SIG-M5 (cell line): ENCODE measurements around the gene MYO3A.
"Not testable (repeated sequence)": the region's sequence is repeated elsewhere in the genome, so short reads cannot be mapped to it uniquely, and the experiment has no call there.

Experiments
- DNase-seq: peaks from one replicate; lab custom pipeline; 2025; lab: John Stamatoyannopoulos, UW

Gene MYO3A

DNA sequence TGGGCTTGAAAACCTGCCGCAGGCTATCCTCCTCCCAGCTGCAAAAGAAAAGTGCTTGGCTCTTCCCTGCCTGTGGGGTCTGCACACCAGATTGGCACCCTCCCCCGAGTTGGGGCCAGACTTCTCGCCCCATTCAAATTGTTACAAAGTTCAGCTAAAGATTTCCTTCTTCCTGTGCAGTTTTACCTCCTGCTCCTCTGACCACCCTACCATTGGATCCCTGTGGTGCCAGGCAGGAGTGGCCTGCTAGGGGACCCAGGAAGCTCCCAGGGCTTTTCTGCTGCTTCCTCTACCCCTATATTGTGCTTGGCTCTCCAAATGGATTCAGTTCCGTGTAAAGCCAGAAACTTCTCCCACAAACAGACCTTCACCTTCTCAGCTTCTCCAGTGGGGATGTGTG lies 147.4 kb downstream of the MYO3A start:
- DNase-seq = no peak

DNA sequence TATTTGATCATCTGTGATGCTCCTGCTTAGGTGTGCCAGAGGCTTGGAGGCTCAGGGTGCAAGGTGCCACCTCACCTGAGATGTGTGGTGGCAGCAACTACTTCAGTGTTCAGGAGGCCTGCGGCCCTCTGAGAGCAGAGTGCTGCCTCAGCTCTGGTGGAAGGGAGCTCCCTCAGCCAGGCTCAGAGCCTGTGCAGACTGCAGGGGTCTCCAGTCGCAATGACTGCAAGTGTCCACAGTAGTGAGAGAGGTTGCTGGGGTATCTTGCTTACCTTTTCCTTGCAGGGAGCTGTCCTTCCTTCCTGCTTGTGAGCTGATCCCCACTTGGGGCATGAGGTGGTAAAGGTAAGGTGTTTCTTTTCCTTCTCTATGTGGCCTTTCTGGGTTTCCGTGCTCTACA lies 151.5 kb downstream of the MYO3A start:
- DNase-seq = no peak

DNA sequence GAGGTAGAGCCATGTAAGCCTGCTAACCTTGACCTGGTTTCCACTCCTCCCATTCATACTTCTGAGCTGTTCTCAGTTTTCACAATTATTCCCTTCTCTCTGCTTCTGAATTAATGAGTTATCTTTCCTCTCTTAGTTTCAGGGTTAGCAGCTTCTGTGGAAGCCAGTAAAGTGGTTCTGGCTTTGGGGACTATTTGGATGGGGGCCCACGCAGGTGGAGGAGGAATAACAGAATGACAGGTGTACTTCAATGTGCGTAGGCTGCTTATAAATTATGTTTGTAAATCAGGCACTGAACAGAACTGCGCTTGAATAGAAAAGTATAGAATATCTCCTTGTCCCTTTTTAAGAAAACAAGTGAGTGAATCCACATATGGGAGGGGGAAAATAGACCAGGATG lies 153.6 kb downstream of the MYO3A start:
- no peak for DNase-seq

DNA sequence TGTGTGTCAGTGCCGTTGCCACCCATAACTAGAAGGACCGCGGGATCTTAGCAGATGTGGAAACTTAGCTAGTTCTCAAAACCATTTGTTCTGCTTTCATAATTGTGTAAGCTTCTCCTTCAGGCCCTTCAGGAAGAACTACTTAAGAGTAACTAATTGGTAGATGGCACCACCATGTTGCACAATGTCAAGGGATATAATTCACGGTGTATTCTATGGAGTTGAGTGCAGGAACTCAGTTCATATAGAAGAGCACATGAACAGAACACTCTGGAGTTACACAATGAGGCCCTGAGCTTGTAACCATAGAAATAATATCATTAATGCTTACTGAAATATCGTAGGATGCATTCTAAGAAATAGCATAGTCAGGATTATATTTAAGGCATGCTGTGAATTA lies 156.0 kb downstream of the MYO3A start:
- DNase-seq = no peak

DNA sequence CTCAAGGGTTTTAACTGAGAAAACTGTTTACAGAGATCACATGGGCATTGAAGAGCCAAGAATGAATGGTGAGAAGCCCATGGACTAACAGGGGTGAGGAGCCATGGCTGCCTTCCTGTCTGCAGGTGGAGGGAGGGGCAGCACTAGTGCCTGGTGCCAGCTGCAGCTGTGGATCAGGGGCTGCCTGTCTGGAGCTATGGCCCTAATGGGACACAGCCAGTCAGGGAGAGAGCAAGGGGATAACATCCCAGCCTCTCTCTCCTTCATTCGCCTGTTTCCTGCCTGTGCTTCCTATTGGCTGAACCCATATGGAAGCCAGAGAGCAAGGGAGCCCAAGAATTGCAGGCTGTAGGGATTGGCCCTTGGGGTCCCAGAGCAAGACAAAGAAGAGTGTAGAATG lies 156.7 kb downstream of the MYO3A start:
- no peak for DNase-seq

DNA sequence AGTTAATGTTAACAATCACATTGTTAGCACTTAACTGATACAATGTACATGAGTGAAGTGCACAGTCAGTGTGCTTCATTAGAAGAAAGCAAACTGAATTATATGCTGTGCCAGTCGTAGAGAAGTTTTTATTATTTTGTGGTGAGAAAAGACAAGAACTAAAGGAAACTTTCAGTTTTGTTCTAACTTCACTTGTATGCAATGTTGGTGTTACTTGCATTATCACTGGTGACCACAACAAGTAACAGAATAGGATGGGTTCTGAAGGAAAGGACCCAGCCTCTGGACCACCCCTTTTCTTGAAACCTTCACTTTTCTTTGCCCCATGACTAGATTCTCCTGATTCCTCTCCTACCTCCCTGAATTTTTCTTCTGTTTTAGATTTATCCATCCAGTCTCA lies 159.2 kb downstream of the MYO3A start:
- no peak for DNase-seq

DNA sequence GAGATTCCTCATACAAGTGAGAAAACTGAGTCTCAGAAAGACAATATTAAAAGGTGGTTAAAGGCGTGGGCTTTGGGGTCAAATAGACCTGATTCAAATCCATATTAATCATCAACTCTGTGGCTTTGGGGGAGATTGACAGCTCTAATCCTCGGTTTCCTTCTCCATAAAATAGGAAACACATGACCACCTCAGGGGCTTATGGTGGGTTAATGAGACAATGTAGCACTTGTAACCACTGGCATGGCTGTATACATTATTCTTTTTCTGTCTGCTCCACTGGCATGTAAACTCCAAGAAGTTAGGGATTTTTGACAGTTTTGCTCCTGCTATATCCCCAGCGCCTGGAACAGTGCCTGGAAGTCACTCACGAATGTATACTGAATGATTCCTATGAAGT lies 161.8 kb downstream of the MYO3A start:
- no peak for DNase-seq

DNA sequence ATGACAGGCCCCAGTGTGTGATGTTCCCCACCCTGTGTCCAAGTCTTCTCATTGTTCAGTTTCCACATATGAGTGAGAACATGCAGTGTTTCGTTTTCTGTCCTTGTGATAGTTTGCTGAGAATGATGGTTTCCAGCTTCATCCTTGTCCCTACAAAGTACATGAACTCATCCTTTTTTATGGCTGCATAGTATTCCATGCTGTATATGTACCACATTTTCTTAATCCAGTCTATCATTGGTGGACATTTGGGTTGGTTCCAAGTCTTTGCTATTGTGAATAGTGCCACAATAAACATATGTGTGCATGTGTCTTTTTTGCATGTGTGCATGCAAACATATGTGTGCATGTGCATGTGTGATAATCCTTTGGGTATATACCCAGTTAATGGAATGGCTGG lies 163.5 kb downstream of the MYO3A start:
- not testable (repeated sequence) for DNase-seq

DNA sequence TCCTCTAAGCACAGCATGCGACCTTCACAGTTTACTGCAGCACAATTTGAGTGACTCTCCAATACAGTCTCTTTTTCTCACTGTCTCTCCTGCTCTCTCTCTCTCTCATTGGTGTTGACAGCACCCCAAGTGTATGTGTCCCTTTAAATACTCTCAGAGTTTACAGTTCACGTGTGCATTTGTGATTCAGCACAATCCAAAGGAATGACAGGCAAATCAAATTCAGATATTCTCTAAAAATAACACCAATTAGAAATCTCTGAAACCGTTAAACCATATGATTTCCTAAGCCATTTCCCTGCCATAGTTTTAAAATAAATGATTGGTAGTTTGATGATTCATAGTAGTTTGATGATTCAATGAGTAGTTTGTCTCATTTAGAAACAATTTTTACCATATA lies 178.5 kb downstream of the MYO3A start:
- no peak for DNase-seq

DNA sequence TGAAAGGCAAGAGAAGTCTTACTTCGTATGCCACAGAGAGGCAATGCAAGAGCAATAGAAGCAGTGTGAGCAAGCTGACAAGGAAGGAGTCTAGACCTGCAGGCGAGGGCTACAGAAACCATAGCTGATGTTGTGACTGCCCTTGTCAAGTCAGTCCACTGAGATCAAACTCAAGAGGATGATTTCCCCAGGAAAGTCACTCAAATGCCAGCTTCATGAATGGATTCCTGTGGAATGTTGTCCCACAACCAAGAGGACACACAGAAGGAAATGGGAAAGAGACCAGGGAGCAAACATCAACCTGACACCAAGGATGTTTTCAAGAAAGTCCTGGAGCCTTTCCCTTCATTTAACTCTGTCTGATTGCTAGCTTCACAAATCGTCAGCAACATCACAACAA lies 204.6 kb downstream of the MYO3A start:
- no peak for DNase-seq

DNA sequence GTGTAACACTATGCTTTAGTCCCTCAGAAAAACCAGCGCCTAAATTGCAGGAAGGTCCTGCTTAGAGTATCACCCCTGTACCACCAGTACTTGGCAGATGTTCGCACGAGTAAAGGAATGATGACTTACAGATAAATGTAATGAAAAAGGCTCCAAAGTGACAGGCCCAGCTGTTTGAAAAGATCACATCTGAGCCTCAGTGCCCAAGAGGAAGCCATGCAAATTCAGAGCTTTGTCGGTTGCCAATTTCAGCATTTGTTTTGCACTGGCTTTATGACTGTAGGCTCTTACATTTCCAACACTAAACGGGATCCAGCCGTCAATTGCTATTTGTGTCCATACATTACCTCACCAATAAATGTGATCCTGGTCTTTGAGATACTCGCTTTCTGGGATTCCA lies 222.0 kb downstream of the MYO3A start:
- no peak for DNase-seq

DNA sequence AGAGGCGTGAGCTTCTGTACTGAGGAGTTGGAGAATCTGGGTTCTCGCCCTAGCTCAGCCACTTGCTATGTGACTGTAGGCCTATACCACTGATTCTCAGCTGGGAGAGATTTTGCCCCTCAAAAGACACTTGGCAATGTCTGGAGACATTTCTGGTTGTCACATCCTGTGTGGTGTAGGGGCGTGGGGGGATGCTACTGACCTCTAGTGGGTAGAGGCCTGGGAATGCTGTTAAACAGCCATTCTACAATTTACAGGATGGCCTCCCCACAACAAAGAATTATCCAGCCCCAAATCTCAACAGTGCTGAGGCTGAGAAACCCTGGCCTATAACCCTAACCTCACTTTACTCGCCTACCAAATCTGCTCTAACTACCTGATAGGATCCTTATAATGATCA lies 223.7 kb downstream of the MYO3A start:
- no peak for DNase-seq

DNA sequence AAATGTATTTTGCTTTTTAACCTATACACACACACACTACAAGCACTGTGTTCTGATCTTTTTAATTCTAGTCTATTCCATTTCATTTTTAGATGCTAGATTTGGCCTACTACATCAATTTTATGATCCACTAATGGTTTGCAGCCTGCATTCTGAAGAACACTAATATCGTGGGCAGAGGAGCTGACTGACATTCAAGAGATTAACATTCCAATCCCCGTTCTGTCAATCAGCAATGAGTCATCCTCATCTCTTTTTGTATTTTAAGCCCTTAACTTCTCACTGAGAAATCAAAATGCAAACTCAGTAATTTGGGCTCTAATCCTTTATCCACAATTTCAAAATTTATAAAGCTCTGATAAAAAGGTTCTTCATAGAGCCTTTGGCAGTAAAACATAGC lies 235.4 kb downstream of the MYO3A start:
- DNase-seq = no peak

DNA sequence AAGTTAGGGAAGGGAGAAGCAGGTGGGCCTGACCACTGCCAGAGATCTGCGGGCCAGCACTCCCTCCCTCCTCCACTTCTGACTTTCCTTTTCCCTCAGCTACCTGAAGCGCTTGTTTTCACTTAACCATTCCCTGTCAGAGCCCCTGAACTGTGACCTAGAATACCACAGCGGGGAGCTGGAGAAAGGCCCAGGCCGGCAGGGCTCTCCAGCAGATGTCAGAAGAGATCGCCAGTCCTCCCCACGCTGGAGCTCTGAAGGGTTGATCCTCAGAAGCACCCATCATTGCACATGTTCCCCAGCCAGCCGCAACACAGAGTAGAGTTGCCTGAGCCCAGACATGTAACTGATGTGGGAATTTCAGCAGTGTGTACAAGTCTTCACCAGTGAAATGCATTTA lies 238.1 kb downstream of the MYO3A start:
- no peak for DNase-seq

DNA sequence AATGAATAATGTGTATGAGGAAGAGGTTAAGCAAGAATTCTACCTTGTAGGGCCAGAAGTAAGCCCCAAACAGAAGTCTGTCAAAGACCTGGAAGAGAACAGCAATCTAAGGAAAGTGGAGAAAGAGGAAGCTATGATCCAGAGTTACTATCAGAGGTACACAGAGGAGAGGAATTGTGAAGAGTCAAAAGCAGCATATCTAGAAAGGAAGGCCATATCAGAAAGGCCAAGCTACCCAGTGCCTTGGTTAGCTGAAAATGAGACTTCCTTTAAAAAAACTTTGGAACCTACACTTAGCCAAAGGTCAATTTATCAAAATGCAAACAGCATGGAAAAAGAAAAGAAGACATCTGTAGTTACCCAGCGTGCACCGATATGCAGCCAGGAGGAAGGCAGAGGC lies 239.8 kb downstream of the MYO3A start:
- DNase-seq = no peak

DNA sequence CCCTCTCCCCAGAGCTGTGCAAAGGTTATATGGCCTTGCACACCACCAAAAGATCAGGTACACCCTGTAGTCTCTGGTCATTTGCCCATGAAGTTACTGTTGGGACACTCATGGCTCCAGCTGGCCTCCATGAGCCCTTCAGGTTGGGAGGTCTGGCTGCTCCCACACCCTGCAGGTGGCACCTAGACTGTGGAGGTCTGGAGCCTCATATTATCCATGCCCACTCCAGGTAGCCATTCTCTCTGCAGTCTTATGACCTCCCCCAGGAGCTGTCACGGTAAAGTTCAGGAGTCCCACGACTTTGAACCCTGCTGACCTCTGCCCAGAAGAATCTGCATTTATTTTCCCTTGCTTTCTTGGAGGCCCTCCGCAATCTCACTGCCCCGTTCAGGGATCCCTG lies 243.3 kb downstream of the MYO3A start:
- no peak for DNase-seq

DNA sequence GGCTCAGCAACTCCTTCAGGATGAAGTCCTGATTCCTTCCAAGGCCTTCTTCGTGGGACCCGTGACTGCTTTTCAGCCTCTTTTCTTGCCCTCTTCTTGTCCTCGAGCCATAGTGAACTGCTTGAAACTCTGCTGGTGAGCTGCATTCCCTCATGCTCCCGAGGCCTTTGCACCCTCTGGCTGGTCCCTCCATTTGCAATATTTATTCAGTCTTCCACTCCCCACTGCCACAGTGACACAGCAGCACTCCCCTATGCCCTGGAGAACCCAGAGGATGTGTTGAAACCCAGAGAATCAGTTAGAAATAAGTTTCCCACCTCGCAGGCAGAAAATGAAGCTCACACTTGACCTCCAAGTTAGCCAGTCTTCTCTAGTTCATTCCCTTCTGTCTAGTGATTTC lies 260.2 kb downstream of the MYO3A start:
- no peak for DNase-seq

DNA sequence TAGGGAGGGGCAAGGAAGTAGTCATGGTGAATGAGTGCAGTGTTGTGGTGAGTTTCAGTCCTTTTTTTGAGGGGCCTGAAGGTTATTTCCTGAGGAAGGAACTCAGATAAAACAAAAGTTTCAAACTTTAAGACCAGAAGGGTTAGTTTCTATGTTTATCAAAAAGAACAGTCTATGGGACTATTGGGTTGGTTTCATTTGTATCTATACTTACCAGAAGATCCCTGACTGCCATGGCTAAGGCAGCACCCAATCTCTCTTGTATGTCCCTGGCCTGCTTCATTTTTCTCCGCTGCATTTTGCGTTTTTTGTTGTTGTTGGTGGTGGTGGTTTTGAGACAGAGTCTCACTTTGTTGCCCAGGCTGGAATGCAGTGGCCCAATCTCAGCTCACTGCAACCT lies 263.2 kb downstream of the MYO3A start:
- DNase-seq = no peak

DNA sequence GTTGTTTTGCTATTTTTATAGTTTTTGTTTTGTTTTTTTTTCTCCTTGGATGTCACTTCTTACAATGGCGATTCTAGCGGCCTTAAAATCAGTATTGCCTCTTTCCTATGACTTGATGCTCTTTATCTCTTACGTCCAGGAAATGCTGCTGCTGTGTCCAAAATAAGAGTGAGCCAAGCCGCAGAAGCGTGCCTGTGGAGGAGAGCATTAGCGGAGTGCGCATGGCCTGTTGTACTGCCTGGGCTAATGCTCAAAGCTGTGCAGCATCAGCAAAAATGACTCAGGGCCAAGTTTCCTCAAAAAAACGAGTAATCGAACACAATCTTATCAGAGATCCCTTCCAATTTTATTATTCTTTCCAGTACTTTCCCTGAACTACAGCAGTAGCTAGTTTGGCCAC lies 264.1 kb downstream of the MYO3A start:
- no peak for DNase-seq

DNA sequence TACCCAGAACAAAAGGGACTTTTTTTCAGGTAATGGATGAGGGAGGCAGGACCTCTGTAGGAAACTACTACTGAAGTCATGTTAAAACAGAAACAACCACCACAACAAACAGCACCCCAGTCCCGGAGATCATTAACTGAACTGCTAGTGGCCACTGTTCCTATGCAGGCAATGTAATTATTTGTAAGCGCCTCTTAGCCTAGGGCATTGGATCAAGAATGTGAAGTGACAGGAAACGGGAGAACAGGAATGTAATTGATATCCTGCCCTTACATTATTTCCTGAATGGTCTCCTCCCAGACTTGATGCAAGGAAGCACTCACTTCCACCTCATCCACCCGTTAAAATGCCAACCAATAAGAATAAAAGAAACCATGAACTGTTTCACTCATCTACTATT lies 265.8 kb downstream of the MYO3A start:
- no peak for DNase-seq

DNA sequence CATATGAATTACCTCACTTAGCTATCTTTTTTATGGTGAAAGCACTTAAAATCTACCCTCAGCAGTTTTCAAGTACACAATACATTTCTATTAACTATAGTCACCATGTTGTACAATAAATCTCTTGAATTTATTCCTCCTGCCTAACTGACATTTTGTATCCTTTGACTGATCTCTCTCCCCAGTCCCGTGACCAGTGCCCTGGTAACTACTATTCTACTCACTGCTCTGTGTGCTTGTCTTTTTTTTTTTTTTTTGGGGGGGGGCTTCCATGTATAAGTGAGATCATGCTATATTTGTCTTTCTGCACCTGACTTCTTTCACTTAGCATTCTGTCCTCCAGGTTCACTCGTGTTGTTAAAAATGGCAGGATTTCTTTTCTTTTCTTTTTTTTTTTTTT lies 271.2 kb downstream of the MYO3A start:
- no peak for DNase-seq

DNA sequence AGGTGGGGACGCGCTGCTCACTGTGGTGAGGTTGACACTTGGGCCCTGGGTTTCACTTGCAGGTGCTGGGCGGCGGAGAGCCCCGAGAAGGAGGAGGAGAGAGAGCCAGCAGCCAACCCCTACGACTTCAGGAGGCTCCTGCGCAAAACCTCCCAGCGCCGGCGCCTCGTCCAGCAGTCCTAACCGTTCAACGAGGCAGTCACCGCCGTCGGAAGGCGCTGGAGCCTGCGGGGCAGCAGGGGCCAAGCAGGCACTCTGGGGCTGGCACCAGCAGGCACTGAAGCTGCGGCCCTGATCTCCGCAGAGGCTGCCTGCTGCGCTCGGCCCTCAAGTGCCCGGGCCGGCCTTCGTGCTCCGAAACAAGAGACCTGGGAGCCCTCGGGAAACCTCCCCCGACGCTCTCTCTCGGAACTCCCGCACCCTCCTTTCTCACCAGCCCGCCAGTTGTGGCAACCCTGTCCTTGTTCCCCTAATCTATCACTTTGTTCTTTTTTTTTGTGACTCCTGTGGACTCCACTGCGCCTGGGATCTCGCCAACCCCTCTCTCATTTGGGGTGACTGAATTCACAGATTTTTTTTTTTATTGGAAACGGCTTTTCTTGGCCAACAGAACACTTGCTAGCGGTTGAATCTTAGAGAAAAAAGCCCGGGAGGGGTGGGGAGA lies 277.9 kb downstream of the MYO3A start:
- DNase-seq = no peak

DNA sequence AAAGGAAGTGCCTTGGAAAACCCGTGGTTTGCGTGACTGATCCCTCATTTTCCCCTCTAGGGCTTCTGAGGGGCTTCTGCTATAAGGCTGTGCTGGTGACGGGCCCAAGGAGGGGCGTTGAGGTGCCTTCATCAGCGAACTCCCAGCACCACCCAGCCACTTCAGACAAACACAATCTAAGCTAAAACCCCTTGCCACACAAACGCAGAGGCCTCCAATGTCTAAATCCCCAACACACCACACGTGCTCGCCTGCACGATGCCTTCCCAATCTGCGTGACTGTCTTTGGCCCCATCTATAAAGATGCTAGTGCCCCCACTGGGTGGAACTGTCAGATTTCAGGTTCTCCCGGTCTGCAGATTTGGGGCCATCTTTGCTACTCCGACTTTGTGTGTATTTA lies 278.5 kb downstream of the MYO3A start:
- DNase-seq = no peak

DNA sequence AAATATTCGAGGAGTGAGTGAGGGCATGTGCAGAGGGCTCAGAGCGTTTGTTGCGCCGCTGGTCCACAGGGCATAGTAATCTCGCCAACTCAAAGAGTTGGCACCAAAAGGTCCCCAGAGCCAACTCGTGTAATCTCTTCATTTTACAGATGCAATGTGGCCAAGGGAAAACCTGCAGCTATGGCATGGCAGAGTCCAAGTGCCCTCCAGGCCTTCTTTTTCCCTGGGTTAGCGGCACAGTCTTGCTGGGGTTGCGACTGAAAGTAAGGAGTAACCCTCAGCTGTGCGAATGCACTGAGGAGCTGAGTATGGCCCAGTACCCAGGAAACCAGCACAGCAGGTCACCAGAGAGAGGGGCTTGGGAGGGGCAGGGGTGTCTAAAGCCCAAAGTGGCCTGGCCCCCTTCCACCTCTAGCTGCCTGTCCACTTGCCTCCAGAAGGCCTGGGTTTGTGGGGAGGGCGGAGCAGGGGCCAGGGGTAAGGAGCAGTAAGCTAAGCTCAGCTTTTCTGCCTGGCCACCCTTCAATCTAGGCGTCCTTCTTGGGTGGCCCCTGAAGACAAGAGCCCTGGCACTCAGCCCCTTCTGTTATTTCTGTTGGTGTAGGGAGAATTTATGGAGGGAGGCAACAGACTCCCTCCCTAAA lies 279.2 kb downstream of the MYO3A start:
- no peak for DNase-seq
